ENCODE data around the gene FAM163B. TPM values are rescaled to one million over a fixed set of nuclear protein-coding genes. Genes with fewer than 3 reads are reported as not detected.

Gene FAM163B
- total RNA-seq, 2 donors from 2014 or later = not detected

DNA sequence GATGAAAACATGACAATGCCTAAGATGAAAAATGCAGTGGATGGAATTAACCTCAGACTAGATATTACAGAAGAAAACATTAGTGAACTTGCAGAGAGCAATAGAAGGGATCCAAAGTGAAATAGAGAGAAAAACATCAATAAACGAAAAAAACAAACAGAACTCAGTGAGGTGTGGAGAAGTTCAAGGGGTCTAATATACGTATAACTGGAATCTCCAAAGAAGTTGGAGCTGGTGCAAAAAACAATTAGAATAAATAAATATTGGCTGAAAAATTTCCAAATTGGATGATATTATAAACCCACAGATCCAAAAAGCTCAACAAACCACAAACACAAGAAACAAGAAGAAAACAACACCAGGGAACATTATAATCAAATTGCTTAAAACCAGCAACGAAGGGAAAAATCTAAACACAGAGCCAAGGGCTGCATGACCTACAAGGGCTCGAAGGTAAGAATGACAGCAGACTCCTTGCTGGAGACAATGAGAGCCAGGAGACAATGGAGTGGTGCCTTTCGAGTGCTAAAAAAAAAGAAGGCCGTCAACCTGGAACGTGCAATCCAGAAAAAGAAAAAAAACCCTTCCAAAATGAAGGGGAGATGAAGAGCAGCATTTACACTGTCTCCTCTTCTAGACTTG lies 11.8 kb downstream of the FAM163B start:
- Histone ChIP-seq H3K4me1 (ENCODE audit: control insufficient read depth, insufficient read depth, low read length) (no peaks in the 10 kb centered on the region), H3K4me3 (ENCODE audit: low read length) (no peak overlapping the region), H3K27me3 (ENCODE audit: control insufficient read depth, insufficient read depth, low read length, poor library complexity, severe bottlenecking) (no peaks in the 10 kb centered on the region), H3K9ac (ENCODE audit: extremely low read depth, low read length, poor library complexity, severe bottlenecking) (no peak overlapping the region), H3K36me3 (ENCODE audit: control insufficient read depth, insufficient read depth, low read length) (no peaks in the 10 kb centered on the region), H3K9me3 (ENCODE audit: control insufficient read depth, low read length) (peaks cover 9% of the 10 kb centered on the region), H3K27ac (ENCODE audit: low read depth, low read length) (no peak overlapping the region)
- H3K27me3 Mint-ChIP-seq (ENCODE audit: insufficient read depth) = peaks cover 12% of the 10 kb centered on the region
- H3K27ac Mint-ChIP-seq = no peak overlapping the region
- no peaks in the 10 kb centered on the region for H3K4me1 Mint-ChIP-seq
- H3K9me3 Mint-ChIP-seq = peaks cover 30% of the 10 kb centered on the region
- TF ChIP-seq, protein P1, sequence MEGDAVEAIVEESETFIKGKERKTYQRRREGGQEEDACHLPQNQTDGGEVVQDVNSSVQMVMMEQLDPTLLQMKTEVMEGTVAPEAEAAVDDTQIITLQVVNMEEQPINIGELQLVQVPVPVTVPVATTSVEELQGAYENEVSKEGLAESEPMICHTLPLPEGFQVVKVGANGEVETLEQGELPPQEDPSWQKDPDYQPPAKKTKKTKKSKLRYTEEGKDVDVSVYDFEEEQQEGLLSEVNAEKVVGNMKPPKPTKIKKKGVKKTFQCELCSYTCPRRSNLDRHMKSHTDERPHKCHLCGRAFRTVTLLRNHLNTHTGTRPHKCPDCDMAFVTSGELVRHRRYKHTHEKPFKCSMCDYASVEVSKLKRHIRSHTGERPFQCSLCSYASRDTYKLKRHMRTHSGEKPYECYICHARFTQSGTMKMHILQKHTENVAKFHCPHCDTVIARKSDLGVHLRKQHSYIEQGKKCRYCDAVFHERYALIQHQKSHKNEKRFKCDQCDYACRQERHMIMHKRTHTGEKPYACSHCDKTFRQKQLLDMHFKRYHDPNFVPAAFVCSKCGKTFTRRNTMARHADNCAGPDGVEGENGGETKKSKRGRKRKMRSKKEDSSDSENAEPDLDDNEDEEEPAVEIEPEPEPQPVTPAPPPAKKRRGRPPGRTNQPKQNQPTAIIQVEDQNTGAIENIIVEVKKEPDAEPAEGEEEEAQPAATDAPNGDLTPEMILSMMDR (conservative IDR thresholded peaks at IDR 0.05) = no peak
- no peaks in the 10 kb centered on the region for H3K36me3 Mint-ChIP-seq (ENCODE audit: low read depth)
- no peak for DNase-seq
- WGBS, 2 experiments (ENCODE audit: insufficient coverage in 1 of 2, insufficient read length in 1 of 2) = 72 to 85% methylated on average over 4 to 7 of the region's 7 CpGs
- no peak overlapping the region for H3K4me3 Mint-ChIP-seq

- Histone ChIP-seq H3K4me1 (ENCODE audit: control insufficient read depth, insufficient read depth, low read length) (no peaks in the 10 kb centered on the region), H3K9me3 (ENCODE audit: control insufficient read depth, low read length) (peaks cover 9% of the 10 kb centered on the region), H3K9ac (ENCODE audit: extremely low read depth, low read length, poor library complexity, severe bottlenecking) (no peak overlapping the region), H3K27me3 (ENCODE audit: control insufficient read depth, insufficient read depth, low read length, poor library complexity, severe bottlenecking) (no peaks in the 10 kb centered on the region), H3K27ac (ENCODE audit: low read depth, low read length) (no peak overlapping the region), H3K36me3 (ENCODE audit: control insufficient read depth, insufficient read depth, low read length) (no peaks in the 10 kb centered on the region), H3K4me3 (ENCODE audit: low read length) (no peak overlapping the region)
- H3K27me3 Mint-ChIP-seq (ENCODE audit: insufficient read depth) = peaks cover 12% of the 10 kb centered on the region
- H3K36me3 Mint-ChIP-seq (ENCODE audit: low read depth) = no peaks in the 10 kb centered on the region
- H3K9me3 Mint-ChIP-seq = peaks cover 30% of the 10 kb centered on the region
- WGBS, 2 experiments (ENCODE audit: insufficient coverage in 1 of 2, insufficient read length in 1 of 2) = 82 to 100% methylated on average over 1 to 8 of the region's 8 CpGs
- no peaks in the 10 kb centered on the region for H3K4me1 Mint-ChIP-seq
- H3K27ac Mint-ChIP-seq = no peak overlapping the region
- TF ChIP-seq, protein P1 (conservative IDR thresholded peaks at IDR 0.05) = no peak
- H3K4me3 Mint-ChIP-seq = no peak overlapping the region
- no peak for DNase-seq
Measured at GRCh38 chr9:133595910-133596309, 13.3 kb downstream of the FAM163B start.

DNA sequence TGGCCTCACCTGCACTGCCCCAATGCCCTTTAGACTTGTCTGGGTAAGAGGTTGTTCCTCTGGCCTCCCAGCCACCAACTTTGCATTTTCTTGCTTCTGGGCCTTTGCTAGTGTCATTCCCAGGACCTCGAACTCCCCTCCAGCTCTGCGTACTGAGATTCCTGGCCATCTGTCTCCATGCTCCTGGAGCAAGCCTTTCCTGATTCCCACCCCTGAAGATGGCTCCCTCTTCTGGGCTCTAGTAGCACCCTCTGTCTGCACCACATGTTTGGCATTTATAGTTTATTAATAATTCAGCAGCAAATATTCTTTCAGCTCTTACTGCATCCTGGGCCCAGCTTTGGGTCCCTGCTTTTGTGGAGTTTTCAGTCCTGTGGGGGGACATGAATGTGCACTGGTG lies 14.9 kb downstream of the FAM163B start:
- Histone ChIP-seq H3K36me3 (ENCODE audit: control insufficient read depth, insufficient read depth, low read length) (no peaks in the 10 kb centered on the region), H3K4me1 (ENCODE audit: control insufficient read depth, insufficient read depth, low read length) (no peaks in the 10 kb centered on the region), H3K27me3 (ENCODE audit: control insufficient read depth, insufficient read depth, low read length, poor library complexity, severe bottlenecking) (no peaks in the 10 kb centered on the region), H3K27ac (ENCODE audit: low read depth, low read length) (no peak overlapping the region), H3K9me3 (ENCODE audit: control insufficient read depth, low read length) (peaks cover 9% of the 10 kb centered on the region), H3K4me3 (ENCODE audit: low read length) (no peak overlapping the region), H3K9ac (ENCODE audit: extremely low read depth, low read length, poor library complexity, severe bottlenecking) (no peak overlapping the region)
- Mint-ChIP-seq H3K36me3 (ENCODE audit: low read depth) (no peaks in the 10 kb centered on the region), H3K4me3 (no peak overlapping the region), H3K27me3 (ENCODE audit: insufficient read depth) (peaks cover 12% of the 10 kb centered on the region), H3K4me1 (no peaks in the 10 kb centered on the region), H3K27ac (no peak overlapping the region), H3K9me3 (peaks cover 30% of the 10 kb centered on the region)
- DNase-seq = no peak
- WGBS, 2 experiments (ENCODE audit: insufficient coverage in 1 of 2, insufficient read length in 1 of 2) = 90 to 92% methylated on average over 2 of the region's 2 CpGs
- TF ChIP-seq, protein P1 (conservative IDR thresholded peaks at IDR 0.05) = no peak

All from endodermal cell (in vitro differentiated cells).